ENCODE data around the gene WFS1.

The WFS1 gene

DNA sequence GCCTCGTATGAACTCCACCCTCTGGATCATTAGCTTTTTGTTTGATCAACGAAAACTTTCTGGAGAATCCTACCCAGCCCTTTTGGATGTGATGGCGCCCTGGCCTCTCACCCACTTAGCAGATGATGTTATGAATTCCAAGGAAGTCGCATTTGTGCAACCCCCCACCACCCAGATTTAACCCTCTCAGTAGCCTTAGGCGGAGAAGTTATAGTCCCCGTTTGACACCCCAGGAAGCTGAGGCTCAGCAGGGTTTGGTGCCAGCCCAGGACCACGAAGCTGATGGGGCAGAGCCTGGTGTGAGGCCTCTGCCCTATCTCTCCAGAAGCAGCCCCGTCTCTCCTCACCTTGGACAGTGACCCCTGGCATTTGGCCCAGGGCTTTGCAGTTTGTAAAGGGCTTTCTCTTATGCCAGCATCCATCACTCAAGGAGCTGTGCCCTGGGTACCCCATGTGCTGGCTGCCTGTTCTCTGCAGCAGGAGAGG is 1.0 kb downstream of the WFS1 start:
- H3K4me3 ChIP-seq (ENCODE audit: low read length, poor library complexity, severe bottlenecking): peak overlapping the region; percentile 84
- no peak for TF ChIP-seq EZH2phosphoT487 (IDR thresholded peaks at IDR 0.05; ENCODE audit: borderline replicate concordance)
- TF ChIP-seq, protein P1, sequence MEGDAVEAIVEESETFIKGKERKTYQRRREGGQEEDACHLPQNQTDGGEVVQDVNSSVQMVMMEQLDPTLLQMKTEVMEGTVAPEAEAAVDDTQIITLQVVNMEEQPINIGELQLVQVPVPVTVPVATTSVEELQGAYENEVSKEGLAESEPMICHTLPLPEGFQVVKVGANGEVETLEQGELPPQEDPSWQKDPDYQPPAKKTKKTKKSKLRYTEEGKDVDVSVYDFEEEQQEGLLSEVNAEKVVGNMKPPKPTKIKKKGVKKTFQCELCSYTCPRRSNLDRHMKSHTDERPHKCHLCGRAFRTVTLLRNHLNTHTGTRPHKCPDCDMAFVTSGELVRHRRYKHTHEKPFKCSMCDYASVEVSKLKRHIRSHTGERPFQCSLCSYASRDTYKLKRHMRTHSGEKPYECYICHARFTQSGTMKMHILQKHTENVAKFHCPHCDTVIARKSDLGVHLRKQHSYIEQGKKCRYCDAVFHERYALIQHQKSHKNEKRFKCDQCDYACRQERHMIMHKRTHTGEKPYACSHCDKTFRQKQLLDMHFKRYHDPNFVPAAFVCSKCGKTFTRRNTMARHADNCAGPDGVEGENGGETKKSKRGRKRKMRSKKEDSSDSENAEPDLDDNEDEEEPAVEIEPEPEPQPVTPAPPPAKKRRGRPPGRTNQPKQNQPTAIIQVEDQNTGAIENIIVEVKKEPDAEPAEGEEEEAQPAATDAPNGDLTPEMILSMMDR (conservative IDR thresholded peaks at IDR 0.05; ENCODE audit: low read length): no peak
- H3K9me2 ChIP-seq (replicated peaks; ENCODE audit: low read depth, low read length): no peaks in the 10 kb centered on the region
- peak overlapping the region; percentile 88 for H3K4me2 ChIP-seq (ENCODE audit: low read depth, low read length, poor library complexity, severe bottlenecking)
- peaks cover 7% of the 10 kb centered on the region for H4K20me1 ChIP-seq (ENCODE audit: insufficient read depth, low read length, poor library complexity, severe bottlenecking)
- peaks cover 30% of the 10 kb centered on the region for H3K4me1 ChIP-seq (ENCODE audit: insufficient read depth, low read length, poor library complexity, severe bottlenecking)
- H3K36me3 ChIP-seq (ENCODE audit: insufficient read depth, low read length): no peaks in the 10 kb centered on the region
- peak overlapping the region; percentile 26 for H3K9ac ChIP-seq (ENCODE audit: low read depth, low read length, poor library complexity, severe bottlenecking)
- H3F3A ChIP-seq (ENCODE audit: low read depth): no peaks in the 10 kb centered on the region
- H2AFZ ChIP-seq (ENCODE audit: low read length): no peak overlapping the region
- no peaks in the 10 kb centered on the region for H3K79me2 ChIP-seq (ENCODE audit: insufficient read depth, low read length)
- H3K27me3 ChIP-seq (ENCODE audit: insufficient read depth, low read length, poor library complexity, severe bottlenecking): peaks cover 7% of the 10 kb centered on the region
- no peaks in the 10 kb centered on the region for H3K9me3 ChIP-seq (ENCODE audit: insufficient read depth, low read depth, low read length)

DNA sequence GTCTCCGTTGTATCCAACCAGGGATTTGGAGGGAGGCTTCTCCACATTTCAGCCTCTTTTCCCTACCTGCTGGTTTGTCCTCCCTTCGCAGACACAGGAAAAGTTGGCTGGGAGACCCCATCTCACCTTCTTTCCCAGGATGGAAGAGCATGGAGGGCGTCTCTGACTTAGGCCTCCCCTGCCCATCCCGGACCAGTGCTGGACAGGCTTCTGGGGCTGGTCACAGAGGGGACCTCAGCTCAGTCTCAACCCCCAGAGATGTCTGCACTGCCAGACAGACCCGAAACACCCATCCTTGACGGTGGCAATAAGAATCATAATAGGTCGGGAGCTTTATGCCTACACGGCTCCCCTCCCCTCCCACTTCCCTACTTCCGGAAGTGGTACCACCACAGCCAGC is 1.6 kb downstream of the WFS1 start:
- peak overlapping the region; percentile 88 for H3K4me2 ChIP-seq (ENCODE audit: low read depth, low read length, poor library complexity, severe bottlenecking)

DNA sequence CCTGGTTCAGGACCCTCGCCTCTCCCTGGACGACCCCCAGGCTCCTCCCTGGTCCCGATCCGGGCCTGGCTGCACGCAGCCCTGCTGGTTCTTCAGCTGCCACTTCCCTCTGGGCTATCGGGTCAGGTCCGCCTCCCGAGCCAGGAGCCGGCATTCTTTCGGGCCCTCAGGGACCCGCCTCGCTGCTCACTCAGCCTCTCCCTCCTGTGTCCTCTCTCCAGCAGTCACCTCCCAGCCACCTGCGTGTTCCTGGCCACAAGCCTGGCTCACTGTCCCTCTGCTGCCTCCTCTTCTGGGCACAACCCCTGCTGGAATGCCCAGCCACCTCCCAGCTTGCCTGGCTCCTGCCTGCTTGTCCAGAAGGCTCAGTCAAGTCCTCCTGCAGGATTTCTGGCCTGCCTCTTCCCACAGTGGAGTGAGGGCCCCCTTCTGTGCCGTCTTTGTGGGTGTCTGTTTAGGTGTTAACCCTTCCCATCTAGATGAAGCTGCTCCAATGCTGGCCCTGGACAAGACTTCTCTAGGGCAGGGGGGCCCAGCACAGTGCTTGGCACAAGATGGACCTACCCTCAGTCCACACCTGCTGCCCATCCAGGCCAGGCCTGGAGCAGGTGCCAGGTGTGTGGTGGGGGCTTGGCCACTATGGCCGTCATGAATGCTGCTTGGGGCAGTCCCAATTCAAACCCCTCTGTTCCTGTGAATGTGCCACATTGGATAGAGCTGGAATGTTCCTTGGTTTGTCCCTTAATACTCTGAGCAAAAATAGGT is 2.2 kb downstream of the WFS1 start:
- Histone ChIP-seq H3F3A (ENCODE audit: low read depth) (no peaks in the 10 kb centered on the region), H3K9me2 (replicated peaks; ENCODE audit: low read depth, low read length) (no peaks in the 10 kb centered on the region), H3K9ac (ENCODE audit: low read depth, low read length, poor library complexity, severe bottlenecking) (no peak overlapping the region), H3K36me3 (ENCODE audit: insufficient read depth, low read length) (no peaks in the 10 kb centered on the region), H3K27me3 (ENCODE audit: insufficient read depth, low read length, poor library complexity, severe bottlenecking) (peaks cover 7% of the 10 kb centered on the region), H4K20me1 (ENCODE audit: insufficient read depth, low read length, poor library complexity, severe bottlenecking) (peaks cover 7% of the 10 kb centered on the region), H3K4me1 (ENCODE audit: insufficient read depth, low read length, poor library complexity, severe bottlenecking) (peaks cover 30% of the 10 kb centered on the region), H2AFZ (ENCODE audit: low read length) (no peak overlapping the region), H3K4me3 (ENCODE audit: low read length, poor library complexity, severe bottlenecking) (no peak overlapping the region), H3K9me3 (ENCODE audit: insufficient read depth, low read depth, low read length) (no peaks in the 10 kb centered on the region), H3K79me2 (ENCODE audit: insufficient read depth, low read length) (no peaks in the 10 kb centered on the region), H3K4me2 (ENCODE audit: low read depth, low read length, poor library complexity, severe bottlenecking) (no peak overlapping the region)
- TF ChIP-seq EZH2phosphoT487 (IDR thresholded peaks at IDR 0.05; ENCODE audit: borderline replicate concordance): no peak
- TF ChIP-seq, protein P1 (conservative IDR thresholded peaks at IDR 0.05; ENCODE audit: low read length): no peak

More for the DNA sequence above, 1.6 kb downstream of the WFS1 start:
- TF ChIP-seq EZH2phosphoT487 (IDR thresholded peaks at IDR 0.05; ENCODE audit: borderline replicate concordance): no peak
- peaks cover 7% of the 10 kb centered on the region for H4K20me1 ChIP-seq (ENCODE audit: insufficient read depth, low read length, poor library complexity, severe bottlenecking)
- no peaks in the 10 kb centered on the region for H3K36me3 ChIP-seq (ENCODE audit: insufficient read depth, low read length)
- H3K27me3 ChIP-seq (ENCODE audit: insufficient read depth, low read length, poor library complexity, severe bottlenecking): peaks cover 7% of the 10 kb centered on the region
- H2AFZ ChIP-seq (ENCODE audit: low read length): no peak overlapping the region
- H3K79me2 ChIP-seq (ENCODE audit: insufficient read depth, low read length): no peaks in the 10 kb centered on the region
- H3K4me1 ChIP-seq (ENCODE audit: insufficient read depth, low read length, poor library complexity, severe bottlenecking): peaks cover 30% of the 10 kb centered on the region
- no peak overlapping the region for H3K9ac ChIP-seq (ENCODE audit: low read depth, low read length, poor library complexity, severe bottlenecking)
- peak overlapping the region; percentile 84 for H3K4me3 ChIP-seq (ENCODE audit: low read length, poor library complexity, severe bottlenecking)
- no peaks in the 10 kb centered on the region for H3F3A ChIP-seq (ENCODE audit: low read depth)
- no peaks in the 10 kb centered on the region for H3K9me3 ChIP-seq (ENCODE audit: insufficient read depth, low read depth, low read length)
- no peaks in the 10 kb centered on the region for H3K9me2 ChIP-seq (replicated peaks; ENCODE audit: low read depth, low read length)

Measured in Loucy (cell line).